Calu3 (cell line): ENCODE measurements around the gene SESN3. TPM values are rescaled to one million over a fixed set of nuclear protein-coding genes. Genes with fewer than 3 reads are reported as not detected.
A peak's percentile ranks its signal among the peaks of the same experiment; 100 is the strongest.

Experiments
- BruUV-seq: library from RNA; stranded (reverse); fragments of 400-500 nt; replicated peaks from 2 replicates; lab custom pipeline; 2021; lab: Mats Ljungman, UMichigan
- CTCF ChIA-PET: fragments of 300-600 bp; sonication (Branson Sonifier 250); formaldehyde crosslinking; loops from one replicate; lab custom pipeline; 2022; ENCODE audit warnings: antibody characterized with exemption; lab: Charles Lee
- DNase-seq: peaks from one replicate; pipeline ENCODE4 v3.0.0; 2022
- H3K27ac Mint-ChIP-seq: one replicate; pipeline ENCODE4 v1.8.0; 2022; ENCODE audit warnings: mixed read lengths; ENCODE audit not compliant: unreplicated experiment
- H3K27me3 Mint-ChIP-seq: one replicate; pipeline ENCODE4 v1.8.0; 2022; ENCODE audit warnings: mixed read lengths; ENCODE audit not compliant: unreplicated experiment
- H3K36me3 Mint-ChIP-seq: one replicate; pipeline ENCODE4 v1.8.0; 2022; ENCODE audit warnings: mild to moderate bottlenecking, moderate library complexity, mixed read lengths; ENCODE audit not compliant: insufficient read depth, unreplicated experiment
- H3K4me1 Mint-ChIP-seq: one replicate; pipeline ENCODE4 v1.8.0; 2022; ENCODE audit warnings: mild to moderate bottlenecking, low read depth, mixed read lengths; ENCODE audit not compliant: unreplicated experiment
- H3K4me3 Mint-ChIP-seq: one replicate; pipeline ENCODE4 v1.8.0; 2022; ENCODE audit warnings: mild to moderate bottlenecking, low read depth, moderate library complexity, mixed read lengths; ENCODE audit not compliant: unreplicated experiment
- H3K9me3 Mint-ChIP-seq: one replicate; pipeline ENCODE4 v1.8.0; 2022; ENCODE audit warnings: low read depth, mixed read lengths; ENCODE audit not compliant: unreplicated experiment
- intact Hi-C: fragments of 100-400 bp; cut with micrococcal nuclease; formaldehyde crosslinking; loops from one replicate; pipeline ENCODE4 v1.10.0; 2022; ENCODE audit not compliant: unreplicated experiment
- total RNA-seq: library from RNA; stranded (reverse); gene quantifications from 2 replicates; pipeline ENCODE4 v1.2.3, GENCODE V29; 2022
- TF ChIP-seq, protein P1 (sequence below): fragments of 200-600 bp; IDR thresholded peaks from one replicate; pipeline ENCODE4 v1.8.0; 2022; ENCODE audit warnings: antibody characterized with exemption; ENCODE audit not compliant: unreplicated experiment

The SESN3 gene
- total RNA-seq, 1 experiment from 2014 or later = 5.6 TPM

DNA sequence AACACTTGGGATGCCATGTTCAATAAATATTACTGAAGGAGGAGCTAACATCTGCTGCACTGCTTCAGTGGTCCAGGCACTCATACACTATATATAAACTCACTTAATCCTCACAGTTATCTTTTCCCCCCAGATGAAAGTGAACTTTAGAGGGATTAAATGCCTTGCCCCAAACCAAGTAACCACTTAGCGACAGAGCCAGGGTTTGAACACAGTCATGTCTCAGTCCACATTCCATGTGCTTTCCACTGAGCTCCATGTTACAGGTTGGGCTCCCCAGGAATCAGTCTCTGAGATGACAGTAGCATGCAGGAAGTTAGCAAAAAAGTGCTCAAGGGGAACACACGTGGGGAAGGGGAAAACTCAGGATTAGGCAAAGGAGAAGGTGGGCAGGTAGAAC is 82.1 kb downstream of the SESN3 start:
- TF ChIP-seq, protein P1, sequence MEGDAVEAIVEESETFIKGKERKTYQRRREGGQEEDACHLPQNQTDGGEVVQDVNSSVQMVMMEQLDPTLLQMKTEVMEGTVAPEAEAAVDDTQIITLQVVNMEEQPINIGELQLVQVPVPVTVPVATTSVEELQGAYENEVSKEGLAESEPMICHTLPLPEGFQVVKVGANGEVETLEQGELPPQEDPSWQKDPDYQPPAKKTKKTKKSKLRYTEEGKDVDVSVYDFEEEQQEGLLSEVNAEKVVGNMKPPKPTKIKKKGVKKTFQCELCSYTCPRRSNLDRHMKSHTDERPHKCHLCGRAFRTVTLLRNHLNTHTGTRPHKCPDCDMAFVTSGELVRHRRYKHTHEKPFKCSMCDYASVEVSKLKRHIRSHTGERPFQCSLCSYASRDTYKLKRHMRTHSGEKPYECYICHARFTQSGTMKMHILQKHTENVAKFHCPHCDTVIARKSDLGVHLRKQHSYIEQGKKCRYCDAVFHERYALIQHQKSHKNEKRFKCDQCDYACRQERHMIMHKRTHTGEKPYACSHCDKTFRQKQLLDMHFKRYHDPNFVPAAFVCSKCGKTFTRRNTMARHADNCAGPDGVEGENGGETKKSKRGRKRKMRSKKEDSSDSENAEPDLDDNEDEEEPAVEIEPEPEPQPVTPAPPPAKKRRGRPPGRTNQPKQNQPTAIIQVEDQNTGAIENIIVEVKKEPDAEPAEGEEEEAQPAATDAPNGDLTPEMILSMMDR = no peak
- H3K27ac Mint-ChIP-seq = peak overlapping the region; percentile 86
- no peaks in the 10 kb centered on the region for H3K27me3 Mint-ChIP-seq
- H3K9me3 Mint-ChIP-seq = no peaks in the 10 kb centered on the region
- BruUV-seq = no TSS peak
- intact Hi-C loops = loop anchor here (5.0 kb wide), 1 partner anchor 172 kb away; no protein-coding TSS in a partner anchor
- peak overlapping the region; percentile 48 for H3K4me3 Mint-ChIP-seq
- DNase-seq = no peak
- peaks cover 33% of the 10 kb centered on the region for H3K36me3 Mint-ChIP-seq
- CTCF ChIA-PET = no interaction called here
- peaks cover 66% of the 10 kb centered on the region for H3K4me1 Mint-ChIP-seq

DNA sequence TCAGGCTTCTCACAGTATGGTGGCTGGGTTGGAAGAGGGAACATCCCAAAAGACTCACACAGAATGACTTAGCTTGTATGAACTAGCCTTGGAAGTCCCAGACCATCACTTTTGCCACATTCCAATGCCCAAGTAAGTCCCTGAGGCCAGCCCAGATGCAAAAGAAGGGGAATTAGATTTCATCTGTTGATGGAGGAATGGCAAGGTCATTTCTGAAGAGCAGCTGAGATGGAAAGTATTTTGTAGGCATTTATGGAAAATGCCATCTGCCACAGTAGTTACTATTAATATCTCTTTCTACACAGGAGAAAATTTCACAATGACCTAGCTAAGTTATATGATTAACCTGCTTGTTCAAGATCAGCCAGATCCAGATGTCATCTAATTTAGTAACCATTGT is 82.6 kb downstream of the SESN3 start:
- Mint-ChIP-seq H3K4me1 (peaks cover 61% of the 10 kb centered on the region), H3K9me3 (no peaks in the 10 kb centered on the region), H3K4me3 (no peak overlapping the region), H3K27ac (no peak overlapping the region), H3K36me3 (peaks cover 33% of the 10 kb centered on the region), H3K27me3 (no peaks in the 10 kb centered on the region)
- TF ChIP-seq, protein P1 = no peak
- DNase-seq = no peak
- intact Hi-C loops = loop anchor here (5.0 kb wide), 1 partner anchor 171 kb away; no protein-coding TSS in a partner anchor
- no TSS peak for BruUV-seq
- CTCF ChIA-PET = interaction anchor here (1.8 kb wide), 1 partner anchor 72 kb away, joined by 5 read pairs; no protein-coding TSS in a partner anchor

DNA sequence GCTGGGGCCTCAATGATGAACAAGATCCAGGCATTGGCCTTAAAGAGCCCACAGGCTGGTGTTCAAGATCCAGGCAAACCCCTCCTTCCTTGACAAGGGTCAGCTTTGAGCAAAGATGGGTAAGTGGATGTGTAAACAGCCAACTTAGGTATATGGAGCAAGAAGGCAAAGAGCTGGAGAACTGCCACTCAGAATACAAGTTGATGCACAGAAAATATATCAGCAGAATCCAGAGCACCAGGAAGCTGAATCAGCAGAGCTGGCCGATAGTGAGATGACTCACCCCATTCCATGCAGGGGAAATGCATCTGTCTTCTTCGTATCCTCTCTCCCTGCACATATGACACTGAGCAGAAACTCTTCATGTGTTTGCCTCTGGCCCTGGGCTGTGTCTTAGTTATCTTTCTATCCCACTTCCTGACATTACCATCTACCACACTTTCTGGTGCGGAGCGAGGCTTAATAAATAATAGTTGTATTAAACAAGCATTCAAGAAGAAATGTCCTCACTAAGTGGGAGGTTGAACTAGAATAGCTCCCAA is 83.6 kb downstream of the SESN3 start:
- BruUV-seq = no TSS peak
- CTCF ChIA-PET = interaction anchor here (1.4 to 1.8 kb wide), 2 partner anchors 71 to 80 kb away, joined by 5 to 7 read pairs; partner anchors contain the start of gene SRSF8
- DNase-seq = peak; percentile 21
- Mint-ChIP-seq H3K4me1 (peaks cover 51% of the 10 kb centered on the region), H3K9me3 (no peaks in the 10 kb centered on the region), H3K4me3 (no peak overlapping the region), H3K27ac (no peak overlapping the region), H3K36me3 (peaks cover 33% of the 10 kb centered on the region), H3K27me3 (no peaks in the 10 kb centered on the region)
- TF ChIP-seq, protein P1 = no peak
- intact Hi-C loops = loop anchor here (5.0 kb wide), 1 partner anchor 170 kb away; no protein-coding TSS in a partner anchor

DNA sequence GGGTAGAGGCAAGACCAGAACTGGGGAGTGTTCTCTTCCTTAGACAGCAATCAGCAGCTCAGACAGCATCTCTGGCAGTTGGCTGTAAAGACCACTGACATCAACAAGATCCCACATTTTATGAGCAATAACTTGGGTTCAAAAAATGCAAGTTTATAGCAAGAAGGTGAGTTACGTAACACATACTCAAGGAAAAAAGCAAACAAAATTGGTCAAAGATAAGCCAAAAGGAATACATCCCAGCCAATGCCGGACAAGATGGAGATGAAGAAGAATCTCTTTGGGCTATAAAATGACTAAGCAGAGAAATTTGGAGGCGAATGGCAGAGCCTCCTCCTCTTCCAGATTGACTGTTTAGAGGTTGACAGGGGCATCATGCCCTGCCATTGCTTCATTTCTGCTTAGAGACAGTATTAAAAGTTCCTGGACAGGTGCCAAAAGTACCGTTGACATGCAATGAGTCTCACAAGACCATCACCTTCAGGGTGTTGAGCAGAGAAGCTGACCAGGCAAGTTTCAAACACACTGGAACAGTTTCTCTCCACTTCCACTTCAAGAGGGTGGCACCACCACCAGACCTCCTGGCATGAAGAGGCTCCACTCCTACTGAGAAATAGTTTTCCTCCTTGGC is 85.5 kb downstream of the SESN3 start:
- TF ChIP-seq, protein P1 = no peak
- intact Hi-C loops = loop anchor here (5.0 kb wide), 1 partner anchor 168 kb away; no protein-coding TSS in a partner anchor
- no TSS peak for BruUV-seq
- CTCF ChIA-PET = no interaction called here
- Mint-ChIP-seq H3K9me3 (no peaks in the 10 kb centered on the region), H3K4me1 (peaks cover 34% of the 10 kb centered on the region), H3K36me3 (peaks cover 18% of the 10 kb centered on the region), H3K27me3 (no peaks in the 10 kb centered on the region), H3K4me3 (no peak overlapping the region), H3K27ac (no peak overlapping the region)
- no peak for DNase-seq
